GF-D8 (cell line): ENCODE measurements around the gene ICA1L.
A peak's percentile ranks its signal among the peaks of the same experiment; 100 is the strongest.
"Not testable (repeated sequence)": the region's sequence is repeated elsewhere in the genome, so short reads cannot be mapped to it uniquely, and the experiment has no call there.

Experiments used
- DNase-seq: peaks from one replicate; lab custom pipeline; 2025; lab: John Stamatoyannopoulos, UW

The ICA1L gene

GRCh38 chr2:202847693-202848524 is 23.7 kb downstream of the ICA1L start:
- no peak for DNase-seq

DNA sequence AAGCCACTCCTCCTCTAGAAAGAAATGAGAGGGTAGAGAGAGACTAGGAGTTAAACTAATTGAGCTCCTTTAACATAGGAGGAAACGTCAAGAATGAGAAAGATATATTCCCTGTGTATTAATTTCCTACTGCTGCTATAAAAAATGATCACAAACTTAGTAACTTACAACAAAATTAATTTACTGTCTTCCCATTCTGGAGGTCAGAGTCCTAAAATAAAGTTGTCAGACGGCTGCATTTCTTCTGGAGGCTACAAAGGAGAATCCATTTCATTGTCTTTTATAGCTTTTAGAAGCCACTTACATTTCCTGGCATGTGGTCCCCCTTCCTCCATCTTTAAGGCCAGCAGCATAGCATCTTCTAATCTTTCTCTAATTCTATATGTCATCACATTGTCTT is 26.9 kb downstream of the ICA1L start:
- DNase-seq: no peak

DNA sequence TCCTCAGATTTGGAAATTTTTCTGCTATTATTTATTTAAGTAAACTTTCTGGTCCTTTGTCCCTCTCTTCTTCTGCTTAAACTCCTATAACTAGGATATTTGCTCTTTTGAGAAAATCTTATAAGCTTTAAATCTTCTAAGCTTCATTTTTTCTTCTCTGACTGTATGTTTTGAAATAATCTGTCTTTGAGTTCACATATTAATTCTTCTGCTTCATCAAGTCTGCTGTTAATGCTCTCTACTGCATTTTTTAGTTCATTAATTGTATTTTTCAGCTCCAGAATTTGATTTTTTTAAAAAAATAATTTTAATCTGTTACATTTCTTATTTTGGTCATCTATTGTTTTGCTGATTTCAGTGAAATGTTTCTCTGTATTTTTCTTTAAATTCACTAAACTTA is 28.9 kb downstream of the ICA1L start:
- no peak for DNase-seq

GRCh38 chr2:202841090-202841867 is 30.3 kb downstream of the ICA1L start:
- no peak for DNase-seq

GRCh38 chr2:202831242-202832220 is 40.0 kb downstream of the ICA1L start:
- peak; percentile 19 for DNase-seq

GRCh38 chr2:202824901-202825300 is 46.7 kb downstream of the ICA1L start:
- DNase-seq: no peak

GRCh38 chr2:202822411-202822810 is 49.2 kb downstream of the ICA1L start:
- no peak for DNase-seq

GRCh38 chr2:202821206-202822160 is 50.1 kb downstream of the ICA1L start:
- DNase-seq: no peak

DNA sequence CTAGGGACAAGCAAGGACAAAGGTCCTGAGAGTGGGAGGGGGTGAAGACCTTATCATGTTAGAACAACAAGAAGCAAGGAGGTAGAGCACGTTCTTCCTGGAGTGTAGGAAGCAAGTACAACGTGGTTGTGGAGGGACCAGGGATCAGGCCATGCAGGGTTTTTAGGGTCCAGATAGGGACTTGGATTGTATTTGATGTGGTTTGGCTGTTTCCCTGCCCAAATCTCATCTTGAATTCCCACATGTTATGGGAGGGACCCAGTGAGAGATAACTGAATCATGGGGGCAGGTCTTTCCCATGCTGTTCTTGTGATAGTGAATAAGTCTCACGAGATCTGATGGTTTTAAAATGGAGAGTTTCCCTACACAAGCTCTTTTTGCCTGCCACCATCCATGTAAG is 53.2 kb downstream of the ICA1L start:
- no peak for DNase-seq

- DNase-seq: no peak
These were observed 53.8 kb downstream of the ICA1L start for GRCh38 chr2:202817771-202818170.

DNA sequence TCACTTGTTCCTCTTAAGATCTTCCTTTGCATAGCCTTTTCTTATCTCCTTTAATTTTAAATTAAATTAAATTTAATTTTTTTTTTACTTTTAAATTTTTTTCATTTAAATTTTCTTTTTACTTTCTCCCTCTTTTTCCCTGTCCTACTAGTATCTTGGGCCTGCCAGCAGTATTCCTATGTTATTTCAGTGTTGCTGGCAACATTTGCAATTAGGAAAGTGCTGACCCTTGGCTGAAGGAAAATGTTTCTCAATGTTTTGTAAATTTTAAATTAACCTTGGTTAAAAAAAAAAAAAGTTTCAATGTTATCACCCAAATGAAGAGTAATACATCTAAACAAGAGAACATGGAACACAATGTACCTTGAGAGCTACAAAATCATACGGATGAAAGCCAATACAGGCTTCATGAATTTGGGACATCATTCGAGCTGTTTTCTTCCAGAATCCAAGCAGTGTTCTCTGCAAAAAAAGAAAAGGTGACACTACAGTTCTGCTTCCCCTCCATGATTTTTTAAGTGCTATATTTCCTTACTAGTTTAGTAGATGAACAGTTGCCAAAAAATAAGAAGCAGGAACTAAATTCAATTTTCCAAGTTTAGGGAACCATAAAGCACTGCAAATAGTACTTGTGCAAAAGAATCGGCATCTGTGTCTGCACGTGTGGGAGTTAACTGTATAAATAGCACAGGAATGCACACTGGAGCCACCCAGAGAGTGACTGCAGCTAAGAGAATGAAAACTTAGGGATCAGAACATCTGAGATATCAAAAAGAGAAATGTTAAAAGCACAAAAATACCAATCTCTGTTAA is 55.8 kb downstream of the ICA1L start:
- DNase-seq: no peak

GRCh38 chr2:202814226-202814625 is 57.3 kb downstream of the ICA1L start:
- no peak for DNase-seq

DNA sequence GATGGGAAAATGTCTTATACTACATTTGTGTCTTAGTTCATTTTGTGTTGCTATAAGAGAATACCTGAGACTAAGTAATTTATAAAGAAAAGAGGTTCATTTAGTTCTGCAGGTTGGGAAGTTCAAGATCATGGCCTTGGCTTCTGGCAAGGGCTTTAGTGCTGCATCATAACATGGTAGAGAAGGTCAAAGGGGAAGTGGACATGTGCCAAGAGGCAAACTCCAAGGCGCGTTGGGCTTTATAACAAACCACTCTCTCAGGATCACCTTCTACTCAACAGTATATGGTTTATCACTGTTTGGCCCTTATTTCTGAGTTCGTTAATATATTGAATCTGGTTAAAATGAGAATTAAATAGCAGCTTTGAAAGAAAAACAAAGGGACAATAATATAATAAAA is 58.2 kb downstream of the ICA1L start:
- DNase-seq: no peak

DNA sequence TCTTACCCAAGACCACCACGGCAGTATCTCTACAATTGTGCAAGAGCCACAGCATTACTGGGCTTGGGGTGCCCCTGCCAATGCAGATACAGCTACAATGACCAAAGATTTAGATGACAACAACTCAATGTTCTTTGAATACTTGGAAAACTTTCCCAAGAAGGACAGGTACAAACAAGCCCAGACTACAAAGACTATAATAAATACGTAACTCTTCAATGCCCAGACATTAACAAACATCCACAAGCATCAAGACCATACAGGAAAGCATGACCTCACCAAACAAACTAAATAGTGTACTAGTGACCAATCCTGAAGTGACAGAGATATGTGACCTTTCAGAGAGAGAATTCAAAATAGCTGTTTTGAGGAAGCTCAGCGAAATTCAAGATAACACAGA is 62.8 kb downstream of the ICA1L start:
- no peak for DNase-seq

- not testable (repeated sequence) for DNase-seq
These were observed 64.0 kb downstream of the ICA1L start for GRCh38 chr2:202807431-202808138.

DNA sequence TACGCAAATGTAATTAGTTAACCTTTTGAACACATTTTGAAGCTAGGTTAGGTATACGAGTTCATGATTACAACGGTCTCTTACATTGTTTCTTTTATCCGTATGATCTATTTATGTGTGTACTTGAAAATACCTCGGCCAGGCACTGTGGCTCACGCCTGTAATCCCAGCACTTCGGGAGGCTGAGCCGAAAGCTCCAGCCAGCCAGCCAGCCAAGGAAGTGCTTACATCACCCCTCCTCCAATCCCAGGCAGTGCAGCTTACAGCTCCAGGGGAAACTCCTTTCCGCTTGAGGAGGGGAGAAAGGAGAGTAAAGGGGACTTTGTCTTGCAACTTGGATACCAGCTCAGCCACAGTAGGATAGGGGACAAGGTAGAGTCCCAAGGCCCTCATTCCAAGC is 65.7 kb downstream of the ICA1L start:
- DNase-seq: not testable (repeated sequence)

GRCh38 chr2:202797944-202798343 is 73.6 kb downstream of the ICA1L start:
- DNase-seq: no peak

DNA sequence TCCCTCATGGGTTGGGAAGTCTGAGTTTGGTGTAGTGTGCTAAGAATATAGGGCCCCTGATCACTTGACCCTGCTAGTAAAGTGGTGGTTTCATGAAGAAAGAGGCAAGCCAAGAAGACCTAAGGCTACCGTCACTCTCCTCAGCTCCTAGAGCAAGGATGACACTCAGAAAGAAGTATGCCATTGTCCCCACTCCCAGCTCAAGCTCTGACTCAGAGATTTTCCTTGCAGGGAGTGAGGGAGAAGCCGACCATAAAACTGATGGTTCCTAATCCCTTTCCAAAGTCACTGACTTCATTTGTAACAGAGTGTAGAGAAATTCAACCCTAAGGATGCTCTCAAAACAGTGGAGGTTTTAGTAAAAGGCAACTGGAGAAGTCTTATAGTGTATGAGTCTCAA is 80.9 kb downstream of the ICA1L start:
- no peak for DNase-seq

DNA sequence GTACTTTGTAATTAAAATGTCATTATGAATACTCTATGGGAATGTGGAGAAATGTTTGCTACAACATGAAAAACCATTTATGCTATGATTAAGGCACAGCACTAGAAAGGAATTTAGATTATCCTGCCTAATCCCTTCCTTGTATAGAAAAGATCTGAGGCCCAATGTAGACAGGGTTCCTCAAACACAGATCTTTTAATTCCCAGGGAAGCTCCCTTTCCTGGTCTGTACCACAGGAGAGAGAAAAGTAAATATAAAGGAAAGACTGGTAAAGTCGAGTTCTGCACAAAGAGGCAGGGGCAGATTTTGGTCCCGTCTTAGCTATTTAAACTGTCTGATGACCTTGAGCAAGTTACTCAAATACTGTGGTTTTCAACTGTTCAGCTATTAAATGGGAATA is 84.7 kb downstream of the ICA1L start:
- DNase-seq: no peak
